GM21447 (cell line): ENCODE results near the gene ZNF605.
"Not testable (repeated sequence)": the region's sequence is repeated elsewhere in the genome, so short reads cannot be mapped to it uniquely, and the experiment has no call there.

ENCODE experiments used
- ATAC-seq: cut with Tn5 transposase; IDR thresholded peaks from one replicate; pipeline ENCODE4 v1.9.1; 2021; ENCODE audit not compliant: unreplicated experiment

The ZNF605 gene

DNA sequence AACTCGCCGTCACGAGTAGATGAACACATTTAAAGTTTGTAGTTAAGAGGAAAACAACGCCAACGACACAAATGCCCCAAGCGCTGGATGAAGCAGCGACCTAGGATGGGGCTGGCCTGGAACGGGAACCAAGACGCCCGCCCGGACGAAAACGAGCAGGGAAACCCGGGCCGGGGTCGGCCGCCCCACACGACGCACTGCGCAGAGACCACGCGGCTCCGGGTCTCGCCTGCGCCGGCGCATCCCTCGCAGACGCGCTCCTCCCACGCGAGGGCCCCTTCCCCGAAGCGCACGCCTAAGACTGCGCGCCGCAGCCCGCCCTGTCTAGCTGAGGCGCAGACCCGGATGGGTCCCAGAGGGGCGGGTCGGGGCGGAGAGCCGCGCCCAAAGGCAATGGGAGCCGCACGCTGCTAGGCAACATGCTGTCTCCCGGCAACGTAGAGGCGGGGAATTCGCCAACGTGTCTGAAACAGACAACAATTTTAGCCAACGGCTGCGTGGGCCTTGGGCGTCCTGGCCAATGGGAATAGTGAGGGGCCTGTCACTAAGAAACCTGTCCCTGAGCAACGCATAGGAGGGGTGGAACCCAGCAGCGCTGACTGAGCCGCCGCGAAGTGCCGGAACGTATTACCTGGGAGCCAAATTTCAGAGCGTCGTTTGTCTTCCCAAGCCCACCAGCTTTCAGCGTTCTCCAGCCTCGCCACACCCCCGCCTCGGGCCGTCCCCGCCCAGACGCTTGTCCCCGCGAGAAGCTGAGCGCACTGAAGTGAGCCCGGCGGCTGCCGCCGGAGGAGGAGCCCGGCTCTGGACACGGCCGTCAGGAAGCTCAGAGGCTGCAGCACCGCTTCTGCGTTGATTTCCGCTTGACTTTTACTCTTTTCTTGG is 47.7 kb downstream of the ZNF605 start:
- peak; percentile 96 for ATAC-seq

DNA sequence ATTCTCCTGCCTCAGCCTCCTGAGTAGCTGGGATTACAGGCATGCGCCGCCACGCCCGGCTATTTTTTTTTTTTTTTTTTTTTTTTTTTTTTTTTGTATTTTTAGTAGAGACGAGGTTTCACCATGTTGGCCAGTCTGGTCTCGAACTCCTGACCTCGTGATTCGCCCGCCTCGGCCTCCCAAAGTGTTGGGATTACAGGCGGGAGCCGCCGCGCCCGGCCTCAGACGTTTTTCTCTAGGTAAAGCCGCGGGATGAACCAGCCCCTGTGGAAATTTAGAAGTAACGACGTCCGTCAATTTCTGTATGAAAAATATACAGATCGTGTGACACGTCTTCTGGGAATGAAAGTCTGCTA is 48.3 kb downstream of the ZNF605 start:
- not testable (repeated sequence) for ATAC-seq

DNA sequence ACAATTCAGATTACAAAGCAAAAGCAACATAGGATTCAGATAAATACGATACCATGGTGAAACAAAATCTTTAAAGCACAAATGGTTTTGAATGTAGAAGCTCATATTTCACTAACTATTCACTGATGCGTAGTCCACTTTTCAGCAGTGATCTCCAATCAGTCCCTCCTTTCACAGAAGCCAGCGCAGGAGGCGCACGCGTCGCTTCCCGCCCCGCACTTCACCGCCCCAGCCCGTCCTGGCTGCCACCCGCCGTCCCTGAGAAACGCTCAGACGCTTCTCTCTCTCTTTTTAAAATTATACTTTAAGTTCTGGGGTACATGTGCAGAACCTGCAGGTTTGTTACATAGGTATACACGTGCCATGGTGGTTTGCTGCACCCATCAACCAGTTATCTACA is 48.9 kb downstream of the ZNF605 start:
- no peak for ATAC-seq

DNA sequence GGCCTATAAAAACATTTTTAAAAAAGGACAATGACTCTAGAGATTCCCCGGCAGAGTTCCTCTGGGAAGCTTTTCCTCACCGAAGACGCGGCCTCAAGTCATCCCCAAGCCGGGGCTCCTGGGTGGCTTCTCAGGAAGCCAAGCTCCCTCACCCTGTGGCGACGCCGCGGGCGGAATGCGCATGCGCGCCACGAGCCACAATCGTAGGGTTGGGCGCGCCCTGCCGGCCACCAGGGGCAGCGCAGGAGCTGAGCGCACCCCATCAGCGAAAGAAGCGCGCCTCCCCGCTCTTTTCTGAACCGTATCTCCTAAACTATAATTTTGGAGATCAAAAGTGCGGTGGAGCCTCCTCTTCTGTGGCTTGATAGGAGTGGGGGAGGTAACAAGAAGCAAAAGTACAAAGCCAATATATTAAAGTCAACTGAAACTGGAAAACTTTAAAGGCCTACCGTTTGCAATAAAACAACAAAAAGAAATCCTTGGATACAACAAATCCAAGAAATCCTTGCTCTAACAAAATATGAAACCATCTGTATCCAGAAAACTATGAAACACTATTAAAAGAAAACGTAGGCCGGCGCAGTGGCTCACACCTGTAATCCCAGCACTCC is 51.3 kb downstream of the ZNF605 start:
- no peak for ATAC-seq

DNA sequence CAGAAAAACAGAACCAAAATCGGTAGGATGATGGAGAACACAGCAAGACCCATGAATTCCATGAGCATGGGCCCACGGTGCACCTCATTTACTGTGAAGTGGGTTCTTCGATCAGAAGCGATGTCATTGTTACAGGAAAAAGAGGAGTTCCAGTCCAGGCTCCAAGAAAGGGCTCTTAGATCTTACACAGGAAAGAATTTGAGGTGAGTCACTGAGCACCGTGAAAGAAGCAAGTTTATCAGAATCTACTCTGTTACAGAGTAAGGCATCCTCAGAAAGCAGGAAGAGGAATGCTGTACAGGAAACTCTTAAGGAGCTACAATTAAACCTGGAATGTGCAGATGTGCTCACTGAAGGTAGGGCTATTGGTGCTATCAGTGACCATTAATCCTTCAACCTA is 57.1 kb downstream of the ZNF605 start:
- no peak for ATAC-seq

DNA sequence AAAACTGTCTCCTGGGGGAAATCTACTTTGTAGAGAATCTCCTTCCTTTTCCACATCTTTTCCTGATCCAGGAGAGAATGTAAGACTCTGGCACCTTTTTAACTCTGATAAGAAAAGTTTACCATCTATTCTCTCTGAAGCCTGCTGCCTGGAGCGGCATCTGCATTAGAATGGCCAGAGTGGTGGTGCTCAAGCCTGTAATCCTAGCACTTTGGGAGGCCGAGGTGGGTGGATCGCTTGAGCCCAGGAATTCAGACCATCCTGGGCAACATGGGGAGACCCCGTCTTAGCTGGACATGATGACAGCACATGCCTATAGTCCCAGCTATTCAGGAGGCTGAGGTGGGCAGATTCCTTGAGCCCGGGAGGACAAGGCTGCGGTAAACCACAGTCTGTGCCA is 67.3 kb downstream of the ZNF605 start:
- no peak for ATAC-seq

DNA sequence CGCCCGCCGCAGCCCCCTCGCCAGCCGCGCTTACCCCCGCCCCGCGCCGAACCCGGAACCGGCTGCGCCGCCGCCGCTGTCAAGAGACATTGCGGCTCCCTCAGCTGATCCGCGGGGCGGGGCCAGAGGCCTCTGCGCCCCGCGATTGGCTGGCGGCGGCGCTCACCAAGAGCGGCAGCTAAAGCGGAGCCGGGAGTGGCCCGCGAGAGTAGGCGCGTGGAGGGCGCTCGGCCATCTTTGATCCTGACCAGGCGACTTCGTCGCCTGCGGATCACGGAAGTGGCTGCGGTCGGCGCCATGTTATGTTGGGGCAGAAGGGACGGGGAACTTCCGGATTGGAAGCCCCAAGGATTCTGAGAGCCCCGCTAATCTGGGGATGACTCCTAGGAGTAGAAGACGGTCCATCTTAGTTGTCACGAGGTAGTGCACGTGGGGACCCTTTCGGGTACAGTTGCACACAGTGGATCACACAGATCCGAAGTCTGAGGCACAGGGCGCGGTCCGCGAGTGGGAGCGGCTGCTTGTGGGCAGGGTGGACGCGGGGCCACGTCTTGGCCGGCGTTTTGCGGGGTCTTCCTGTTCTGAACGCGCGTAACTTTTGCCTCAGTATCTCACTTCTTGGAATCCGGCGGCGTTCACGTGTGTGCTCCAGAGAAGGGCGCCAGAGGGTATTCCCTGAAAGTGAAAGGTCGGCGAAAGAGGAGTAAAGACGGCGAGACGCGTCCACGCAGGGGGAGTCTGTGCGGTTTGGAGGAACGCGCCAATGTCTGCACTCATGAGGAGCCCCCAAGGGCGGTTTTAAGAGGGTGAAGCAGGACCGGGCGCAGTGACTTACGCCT is 68.4 kb downstream of the ZNF605 start, which contains the start of gene CHFR:
CHFR (minus strand) TSS at position 93 of the 839 bp plus-strand sequence. CDS start 277 bp downstream, outside the sequence.
- peak; percentile 94 for ATAC-seq

DNA sequence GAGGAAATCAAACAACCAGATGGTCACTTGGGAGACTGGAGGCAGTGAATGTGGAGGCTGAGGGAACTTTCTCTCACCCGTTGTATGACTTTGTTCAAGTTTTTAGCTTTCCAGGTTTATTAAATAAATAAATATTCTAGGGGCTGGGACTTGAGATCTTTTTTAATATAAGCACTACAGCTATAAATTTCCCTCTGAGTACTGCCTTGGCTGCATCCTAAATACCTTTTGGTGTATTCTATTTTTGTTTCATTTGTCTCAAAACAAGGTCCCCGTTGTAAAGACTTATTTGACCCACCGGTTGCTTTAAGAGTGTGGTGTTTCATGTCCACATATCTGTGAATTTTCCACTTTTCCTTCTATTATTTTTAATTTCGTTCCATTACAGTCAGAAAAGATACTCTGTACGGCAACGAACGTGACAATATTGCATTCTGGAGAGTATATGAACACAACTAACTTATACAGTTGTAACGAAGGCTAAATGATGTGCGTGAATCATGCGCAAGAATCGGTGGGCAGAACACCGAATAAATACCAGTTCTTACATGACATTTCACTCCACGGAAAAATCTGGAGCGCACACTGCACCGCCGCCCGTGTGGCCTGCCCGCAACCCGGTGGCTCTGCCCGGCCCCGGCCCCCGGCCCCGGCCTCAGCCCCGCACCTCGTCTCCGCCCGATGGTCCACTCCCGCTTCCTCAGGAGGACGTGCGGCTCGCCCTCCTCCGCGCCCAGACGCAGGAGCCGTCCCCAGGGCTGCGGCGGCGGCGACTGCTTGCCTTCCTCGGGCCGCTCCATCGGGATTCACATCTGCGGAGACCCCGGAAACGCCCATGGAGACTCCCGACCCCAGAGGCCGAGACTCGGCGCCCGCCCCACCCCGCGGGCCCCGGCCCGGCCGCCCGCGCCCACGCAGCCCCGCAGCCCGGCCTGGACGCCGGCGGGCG is 69.3 kb downstream of the ZNF605 start:
- peak; percentile 19 for ATAC-seq

DNA sequence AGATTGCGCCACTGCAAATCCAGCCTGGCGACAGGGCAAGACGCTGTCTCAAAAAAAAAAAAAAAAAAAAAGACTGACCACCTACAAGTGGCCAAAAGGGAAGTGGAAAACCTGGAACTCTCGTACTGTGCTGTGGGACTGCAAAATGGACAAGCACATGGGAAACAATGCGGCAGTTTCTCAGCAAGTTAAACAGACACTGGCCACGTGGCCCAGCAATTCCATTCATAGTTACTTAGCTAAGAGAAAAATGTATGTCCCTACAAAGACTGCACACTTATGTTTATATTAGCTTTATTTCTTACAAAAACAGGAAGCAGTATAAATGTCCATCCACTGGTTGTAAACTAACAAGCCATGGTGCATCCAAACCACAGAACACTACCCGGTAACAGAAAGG is 74.3 kb downstream of the ZNF605 start:
- no peak for ATAC-seq

DNA sequence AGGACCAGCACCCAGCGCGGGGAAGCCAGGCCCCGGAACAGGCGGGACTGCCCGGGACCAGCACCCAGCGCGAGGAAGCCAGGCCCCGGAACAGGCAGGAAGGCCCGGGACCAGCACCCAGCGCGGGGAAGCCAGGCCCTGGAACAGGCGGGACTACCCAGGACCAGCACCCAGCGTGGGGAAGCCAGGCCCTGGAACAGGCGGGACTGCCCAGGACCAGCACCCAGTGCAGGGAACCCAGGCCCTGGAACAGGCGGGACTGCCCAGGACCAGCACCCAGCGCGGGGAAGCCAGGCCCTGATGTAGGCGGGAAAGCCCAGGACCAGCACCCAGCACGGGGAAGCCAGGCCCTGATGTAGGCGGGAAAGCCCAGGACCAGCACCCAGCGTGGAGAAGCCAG is 81.5 kb downstream of the ZNF605 start:
- not testable (repeated sequence) for ATAC-seq

DNA sequence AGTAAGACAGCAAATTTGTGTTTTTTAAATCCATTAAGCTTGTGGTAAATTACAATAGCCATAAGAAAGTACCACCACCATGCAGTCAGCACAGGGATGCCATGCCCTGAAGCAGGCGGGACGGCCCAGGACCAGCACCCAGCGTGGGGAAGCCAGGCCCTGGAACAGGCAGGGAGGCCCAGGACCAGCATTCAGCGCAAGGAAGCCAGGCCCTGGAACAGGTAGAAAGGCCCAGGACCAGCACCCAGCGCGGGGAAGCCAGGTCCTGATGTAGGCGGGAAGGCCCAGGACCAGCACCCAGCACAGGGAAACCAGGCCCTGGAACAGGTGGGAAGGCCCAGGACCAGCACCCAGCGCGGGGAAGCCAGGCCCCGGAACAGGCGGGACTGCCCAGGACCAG is 81.9 kb downstream of the ZNF605 start:
- no peak for ATAC-seq

DNA sequence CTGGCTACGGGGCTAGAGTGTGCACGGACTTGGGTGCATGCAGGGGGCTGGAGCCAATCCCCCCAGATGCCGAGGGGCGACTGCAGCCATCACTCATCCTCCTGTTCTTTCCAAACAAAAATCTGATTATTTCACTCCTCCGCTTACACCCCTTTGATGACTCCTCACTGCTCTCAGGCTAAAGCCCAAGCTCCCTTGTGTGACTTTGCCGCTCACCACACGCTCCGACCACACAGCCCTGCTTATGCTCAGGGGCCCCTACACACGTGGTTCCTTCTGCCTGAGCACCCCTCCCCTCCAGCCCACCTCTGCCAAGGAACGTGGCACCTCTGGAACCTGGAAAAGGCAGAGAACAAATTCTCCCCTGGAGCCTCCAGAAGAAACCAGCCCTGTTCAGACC is 82.4 kb downstream of the ZNF605 start:
- ATAC-seq = no peak

DNA sequence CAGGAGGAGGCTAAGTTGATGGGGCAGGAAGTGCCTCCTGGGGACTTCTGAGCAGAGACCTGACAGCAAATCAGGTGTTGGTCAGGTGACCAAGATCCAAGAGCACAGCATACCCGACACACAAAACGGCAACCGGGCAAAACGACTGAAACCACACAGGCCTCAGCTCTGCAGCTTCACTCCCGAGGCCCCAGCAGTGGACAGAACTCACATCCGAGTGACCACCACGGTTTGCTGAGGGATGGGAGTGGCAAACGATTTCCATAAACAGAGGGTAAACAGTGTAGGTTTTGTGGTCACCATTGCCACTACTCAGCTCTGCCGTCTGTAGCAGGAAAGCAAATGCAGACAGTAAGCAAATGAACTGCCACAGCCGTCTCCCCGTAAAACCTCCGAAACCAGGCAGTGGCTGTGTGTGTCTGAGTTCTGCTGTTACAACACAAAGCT is 83.1 kb downstream of the ZNF605 start:
- ATAC-seq = no peak

DNA sequence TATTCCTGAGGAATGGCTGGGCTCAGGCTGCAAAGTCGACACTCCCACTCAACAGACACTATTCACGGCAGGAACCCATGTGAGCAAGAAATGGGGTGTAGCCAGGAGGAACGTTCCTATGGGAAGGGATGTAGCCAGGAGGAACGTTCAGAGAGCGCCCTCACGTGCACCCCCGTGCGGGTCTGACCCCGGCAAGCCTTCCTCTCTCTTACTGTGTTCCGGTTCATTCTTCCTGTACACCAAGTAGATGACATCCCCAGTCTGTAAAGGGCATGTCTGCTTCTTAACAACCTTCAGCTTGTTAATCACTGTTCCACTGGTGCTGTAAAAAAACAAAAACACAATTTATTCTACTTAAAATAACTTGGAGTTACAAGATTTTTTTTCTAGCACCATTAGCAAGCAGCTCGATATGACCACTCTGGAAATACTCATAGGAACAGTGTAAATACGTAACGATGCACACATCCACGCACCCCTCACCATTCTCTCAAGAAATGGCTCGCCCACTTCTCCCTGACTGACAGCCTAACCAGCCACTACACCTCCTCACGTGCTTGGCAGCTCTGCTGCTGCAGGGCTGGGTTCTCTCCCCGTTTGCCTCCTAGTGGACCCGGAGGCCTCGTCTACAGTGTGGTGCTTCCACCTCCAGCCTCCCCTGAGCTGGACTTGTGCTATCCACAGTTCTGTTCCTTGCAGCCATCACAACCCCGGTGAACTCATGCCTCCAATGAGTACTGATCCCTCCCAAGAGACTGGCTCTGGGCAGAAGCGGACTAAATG is 83.8 kb downstream of the ZNF605 start:
- no peak for ATAC-seq

DNA sequence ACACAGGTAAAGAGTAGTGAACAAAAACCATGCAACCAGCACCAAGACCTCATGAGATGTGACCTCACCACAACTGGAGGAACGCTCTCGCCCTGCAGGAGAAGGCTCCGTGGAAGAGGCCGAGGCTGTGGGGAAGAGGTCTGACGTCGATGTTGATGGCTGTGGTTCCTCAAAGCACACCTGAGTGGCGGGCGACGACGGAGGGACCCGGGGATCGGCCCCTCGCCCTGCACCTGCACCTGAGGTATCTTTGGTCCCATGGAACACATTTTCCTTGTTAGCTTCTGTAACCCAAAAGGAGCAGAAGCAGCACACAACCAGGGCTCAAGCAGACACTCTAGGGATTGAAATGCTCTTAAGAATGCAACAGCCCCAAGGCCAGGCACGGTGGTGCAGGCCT is 86.6 kb downstream of the ZNF605 start:
- ATAC-seq = no peak
